Mesenchymal stem cell (in vitro differentiated cells and primary cell): ENCODE results near the gene CATSPERE.
A peak's percentile ranks its signal among the peaks of the same experiment; 100 is the strongest.

Experiments
- DNase-seq: peaks from one replicate; pipeline ENCODE4 v3.0.0-alpha.2; 2013
- H2AFZ ChIP-seq: one replicate; pipeline ENCODE4 v1.6.1; 2013; ENCODE audit warnings: low read depth, mild to moderate bottlenecking, control low read depth, inconsistent platforms, low read length, moderate library complexity
- H2AK5ac ChIP-seq: 2 replicates; pipeline ENCODE4 v1.6.1; 2013; ENCODE audit warnings: low read length, moderate library complexity, mild to moderate bottlenecking, inconsistent platforms; ENCODE audit not compliant: severe bottlenecking
- H2BK120ac ChIP-seq: one replicate; pipeline ENCODE4 v1.6.1; 2013; ENCODE audit warnings: low read depth, mild to moderate bottlenecking, inconsistent platforms, low read length, moderate library complexity
- H2BK12ac ChIP-seq, 2 experiments: one replicate each; pipeline ENCODE4 v1.6.1; 2013; ENCODE audit warnings: inconsistent platforms in 2 of 2, low read length in 2 of 2, mild to moderate bottlenecking in 2 of 2, moderate library complexity in 2 of 2, control low read depth in 1 of 2
- H2BK15ac ChIP-seq: one replicate; pipeline ENCODE4 v1.6.1; 2013; ENCODE audit warnings: mild to moderate bottlenecking, low read depth, inconsistent platforms; ENCODE audit not compliant: poor library complexity, severe bottlenecking
- H2BK5ac ChIP-seq: 2 replicates; pipeline ENCODE4 v1.6.1; 2013; ENCODE audit warnings: low read depth, mild to moderate bottlenecking, low read length, control low read depth, inconsistent platforms; ENCODE audit not compliant: poor library complexity, severe bottlenecking
- H3K14ac ChIP-seq, 2 experiments: one replicate each; pipeline ENCODE4 v1.6.1; 2013; ENCODE audit warnings: inconsistent platforms in 2 of 2, low read length in 2 of 2, control low read depth in 1 of 2, mild to moderate bottlenecking in 1 of 2, moderate library complexity in 1 of 2
- H3K18ac ChIP-seq, 2 experiments: one replicate each; pipeline ENCODE4 v1.6.1; 2013; ENCODE audit warnings: inconsistent platforms in 2 of 2, low read length in 2 of 2, control low read depth in 1 of 2, low read depth in 1 of 2, mild to moderate bottlenecking in 1 of 2
- H3K23ac ChIP-seq, 2 experiments: one replicate each; pipeline ENCODE4 v1.6.1; 2013; ENCODE audit warnings: inconsistent platforms in 2 of 2, low read length in 2 of 2, mild to moderate bottlenecking in 2 of 2, moderate library complexity in 2 of 2, control low read depth in 1 of 2
- H3K27ac ChIP-seq: 2 replicates; pipeline ENCODE4 v1.5.1; 2013; ENCODE audit warnings: mild to moderate bottlenecking, moderate library complexity, low read length, control low read depth, inconsistent platforms; ENCODE audit not compliant: poor library complexity, severe bottlenecking
- H3K27me3 ChIP-seq, 2 experiments: 2 replicates each; pipeline versions ENCODE4 v1.6.1 to v1.7.0; 2013; ENCODE audit warnings: low read length in 2 of 2, mild to moderate bottlenecking in 2 of 2, moderate library complexity in 2 of 2, control low read depth in 1 of 2, inconsistent platforms in 1 of 2; ENCODE audit not compliant: control insufficient read depth in 1 of 2, insufficient read depth in 1 of 2
- H3K36me3 ChIP-seq, 2 experiments: 2 replicates each; pipeline versions ENCODE4 v1.6.1 to v1.7.0; 2013; ENCODE audit warnings: low read length in 2 of 2, control low read depth in 1 of 2, inconsistent platforms in 1 of 2, low read depth in 1 of 2, mild to moderate bottlenecking in 1 of 2; ENCODE audit not compliant: insufficient read depth in 2 of 2, control insufficient read depth in 1 of 2
- H3K4ac ChIP-seq, 2 experiments: one replicate each; pipeline ENCODE4 v1.6.1; 2013; ENCODE audit warnings: inconsistent platforms in 2 of 2, low read length in 2 of 2, mild to moderate bottlenecking in 2 of 2, moderate library complexity in 2 of 2, control low read depth in 1 of 2, low read depth in 1 of 2
- H3K4me1 ChIP-seq: 2 replicates; pipeline ENCODE4 v1.6.1; 2013; ENCODE audit warnings: low read depth, low read length, control low read depth; ENCODE audit not compliant: control insufficient read depth, insufficient read depth
- H3K4me2 ChIP-seq: 2 replicates; pipeline ENCODE4 v1.6.1; 2013; ENCODE audit warnings: low read length, mild to moderate bottlenecking, inconsistent platforms; ENCODE audit not compliant: poor library complexity, severe bottlenecking
- H3K4me3 ChIP-seq, 2 experiments: 2 replicates each; pipeline versions ENCODE4 v1.5.1 to v1.7.0; 2013; ENCODE audit warnings: low read length in 2 of 2, mild to moderate bottlenecking in 2 of 2, control low read depth in 1 of 2, low read depth in 1 of 2; ENCODE audit not compliant: insufficient read depth in 1 of 2
- H3K79me1 ChIP-seq: replicated peaks from 2 replicates; pipeline ENCODE4 v1.6.1; 2013; ENCODE audit warnings: mild to moderate bottlenecking, control low read depth, low read length, inconsistent platforms; ENCODE audit not compliant: poor library complexity, severe bottlenecking
- H3K9ac ChIP-seq: 2 replicates; pipeline ENCODE4 v1.7.0; 2013; ENCODE audit warnings: mild to moderate bottlenecking, low read length, moderate library complexity
- H3K9me3 ChIP-seq: 2 replicates; pipeline ENCODE4 v1.7.0; 2013; ENCODE audit warnings: mild to moderate bottlenecking, low read length; ENCODE audit not compliant: control insufficient read depth
- H4K8ac ChIP-seq: one replicate; pipeline ENCODE4 v1.6.1; 2013; ENCODE audit warnings: inconsistent platforms, mild to moderate bottlenecking, low read length, moderate library complexity
- H4K91ac ChIP-seq: one replicate; pipeline ENCODE4 v1.6.1; 2013; ENCODE audit warnings: mild to moderate bottlenecking, low read length, inconsistent platforms
- WGBS: methylation state at CpG from one replicate; pipeline ENCODE4 v1.1.7; 2013; ENCODE audit warnings: mixed read lengths; 5-methylcytosine and 5-hydroxymethylcytosine counted together

CATSPERE gene

DNA sequence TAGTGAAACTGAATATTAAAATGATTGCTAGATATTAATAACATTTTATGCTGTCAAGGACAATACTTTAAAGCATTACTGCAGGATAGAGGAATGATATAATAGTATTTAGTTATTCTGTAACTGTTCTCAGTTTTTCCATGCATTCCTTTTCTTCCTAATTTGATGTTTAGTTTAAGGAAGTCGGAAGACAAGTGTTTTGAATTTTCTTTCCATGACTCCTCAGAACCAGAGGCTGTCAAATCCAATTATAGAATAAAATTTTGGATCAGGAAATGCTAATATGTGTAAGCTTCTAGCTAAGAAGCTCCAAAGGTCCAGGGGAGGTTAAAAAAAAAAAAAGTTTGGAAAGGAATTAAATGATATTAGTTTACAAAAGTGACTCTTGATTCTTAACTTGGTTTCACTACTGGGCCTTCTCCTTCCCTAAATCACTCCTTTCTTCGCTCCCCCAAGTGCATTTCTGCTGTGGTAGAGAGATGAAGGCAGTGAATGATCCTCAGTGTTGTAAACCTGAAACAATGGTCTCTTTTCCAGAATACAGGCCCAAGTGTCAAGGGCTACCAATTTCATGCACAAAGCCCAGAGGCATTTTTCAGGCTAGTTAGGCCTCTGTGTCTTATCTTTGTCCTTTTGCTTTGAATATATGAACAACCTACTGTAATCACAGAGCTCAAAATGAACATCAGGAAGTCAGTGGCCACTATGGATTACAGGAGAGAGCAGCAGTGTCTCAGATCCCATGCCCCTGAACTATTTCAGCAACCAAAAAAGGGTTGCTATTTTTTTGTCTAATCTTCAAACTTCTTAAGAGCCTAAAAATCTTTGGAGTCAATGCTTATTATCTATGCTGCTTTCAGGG is 15.5 kb upstream of the CATSPERE start:
- H2BK15ac ChIP-seq, result no peak overlapping the region
- H2AK5ac ChIP-seq, result peak overlapping the region; percentile 57
- H3K18ac ChIP-seq, result no peak overlapping the region
- H2BK5ac ChIP-seq, result no peak overlapping the region
- peak overlapping the region in 1 of 2 experiments; percentile 19 for H3K4me3 ChIP-seq
- no peaks in the 10 kb centered on the region for H3K9me3 ChIP-seq
- peaks cover 5% of the 10 kb centered on the region for H3K4me1 ChIP-seq
- peak overlapping the region; percentile 27 for H3K27ac ChIP-seq
- no peak overlapping the region for H2AFZ ChIP-seq
- WGBS, result 100% methylated on average over 1 of the region's 2 CpGs
- peak; percentile 27 for DNase-seq
- H3K79me1 ChIP-seq, result no peaks in the 10 kb centered on the region
- H3K14ac ChIP-seq, result no peak overlapping the region
- no peak overlapping the region for H3K23ac ChIP-seq
- peak overlapping the region; percentile 77 for H3K9ac ChIP-seq
- no peak overlapping the region for H3K4ac ChIP-seq
- H3K36me3 ChIP-seq, result peaks cover 2 to 20% of the 10 kb centered on the region in 2 experiments
- no peak overlapping the region for H2BK12ac ChIP-seq
- H4K91ac ChIP-seq, result no peak overlapping the region
- no peak overlapping the region for H3K4me2 ChIP-seq
- H4K8ac ChIP-seq, result no peak overlapping the region
- no peak overlapping the region for H2BK120ac ChIP-seq
- H3K27me3 ChIP-seq, result no peaks in the 10 kb centered on the region

DNA sequence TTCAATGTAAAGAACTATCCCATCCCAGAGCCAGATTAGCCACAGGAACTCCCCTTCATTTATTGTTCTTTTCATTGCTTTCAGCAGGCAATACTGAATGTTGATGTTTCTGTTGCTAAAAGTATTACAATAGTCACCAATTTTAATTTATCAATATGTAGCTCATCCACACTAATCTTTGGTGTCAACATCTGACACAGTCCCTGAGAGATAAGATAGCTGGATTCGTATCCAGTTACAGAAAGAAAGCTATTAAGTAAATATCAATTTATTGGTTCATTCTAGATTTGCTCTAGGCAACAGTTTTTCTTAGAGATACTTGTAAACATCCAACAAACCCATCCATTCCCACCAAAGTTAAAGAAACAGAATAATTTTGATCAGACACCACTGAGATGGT is 14.0 kb upstream of the CATSPERE start:
- peak overlapping the region; percentile 23 for H3K27ac ChIP-seq
- no peaks in the 10 kb centered on the region for H3K27me3 ChIP-seq
- H2BK15ac ChIP-seq, result no peak overlapping the region
- H3K9me3 ChIP-seq, result no peaks in the 10 kb centered on the region
- DNase-seq, result no peak
- WGBS, result no CpG with 5 or more reads among the region's 1 CpG
- H2BK5ac ChIP-seq, result no peak overlapping the region
- H3K4me2 ChIP-seq, result no peak overlapping the region
- no peak overlapping the region for H4K91ac ChIP-seq
- no peak overlapping the region for H2AFZ ChIP-seq
- H3K4me3 ChIP-seq, result no peak overlapping the region
- H2BK120ac ChIP-seq, result no peak overlapping the region
- H3K4ac ChIP-seq, result no peak overlapping the region
- H3K9ac ChIP-seq, result no peak overlapping the region
- no peak overlapping the region for H2AK5ac ChIP-seq
- no peak overlapping the region for H3K23ac ChIP-seq
- peaks cover 5% of the 10 kb centered on the region for H3K4me1 ChIP-seq
- H3K79me1 ChIP-seq, result no peaks in the 10 kb centered on the region
- H2BK12ac ChIP-seq, result no peak overlapping the region
- H3K36me3 ChIP-seq, result peaks cover 2 to 20% of the 10 kb centered on the region in 2 experiments
- no peak overlapping the region for H4K8ac ChIP-seq
- no peak overlapping the region for H3K18ac ChIP-seq
- no peak overlapping the region for H3K14ac ChIP-seq

DNA sequence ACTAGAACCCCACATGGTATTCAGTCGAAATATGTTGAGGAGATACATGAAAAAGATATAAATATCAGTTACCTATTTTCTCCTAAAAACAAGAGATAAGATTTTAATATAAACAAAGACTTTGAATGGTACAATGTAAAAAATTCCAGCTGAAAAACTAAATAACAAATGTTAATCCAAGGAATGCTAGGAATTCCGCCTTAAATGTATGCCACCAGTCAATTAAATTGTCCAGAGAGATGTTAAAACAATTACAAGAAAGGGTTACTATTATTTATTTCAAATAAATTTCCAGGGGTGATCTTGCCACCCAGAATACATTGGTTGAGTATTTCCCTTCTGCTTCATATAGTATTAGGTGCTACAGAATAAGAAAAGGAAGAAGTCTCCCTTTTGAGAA is 13.5 kb upstream of the CATSPERE start:
- Histone ChIP-seq H3K14ac (no peak overlapping the region), H4K8ac (no peak overlapping the region), H3K4me3 (no peak overlapping the region), H3K27ac (peak overlapping the region; percentile 23), H2BK15ac (no peak overlapping the region), H2BK12ac (no peak overlapping the region), H4K91ac (no peak overlapping the region), H2AK5ac (no peak overlapping the region), H2BK120ac (no peak overlapping the region), H3K79me1 (no peaks in the 10 kb centered on the region), H3K27me3 (no peaks in the 10 kb centered on the region), H3K9me3 (no peaks in the 10 kb centered on the region), H3K4me2 (no peak overlapping the region), H3K36me3 (peaks cover 2 to 20% of the 10 kb centered on the region in 2 experiments), H2BK5ac (no peak overlapping the region), H3K18ac (no peak overlapping the region), H3K23ac (no peak overlapping the region), H3K9ac (no peak overlapping the region), H2AFZ (no peak overlapping the region), H3K4ac (no peak overlapping the region), H3K4me1 (peaks cover 5% of the 10 kb centered on the region)
- no CpG with 5 or more reads among the region's 2 CpGs for WGBS
- DNase-seq, result no peak

DNA sequence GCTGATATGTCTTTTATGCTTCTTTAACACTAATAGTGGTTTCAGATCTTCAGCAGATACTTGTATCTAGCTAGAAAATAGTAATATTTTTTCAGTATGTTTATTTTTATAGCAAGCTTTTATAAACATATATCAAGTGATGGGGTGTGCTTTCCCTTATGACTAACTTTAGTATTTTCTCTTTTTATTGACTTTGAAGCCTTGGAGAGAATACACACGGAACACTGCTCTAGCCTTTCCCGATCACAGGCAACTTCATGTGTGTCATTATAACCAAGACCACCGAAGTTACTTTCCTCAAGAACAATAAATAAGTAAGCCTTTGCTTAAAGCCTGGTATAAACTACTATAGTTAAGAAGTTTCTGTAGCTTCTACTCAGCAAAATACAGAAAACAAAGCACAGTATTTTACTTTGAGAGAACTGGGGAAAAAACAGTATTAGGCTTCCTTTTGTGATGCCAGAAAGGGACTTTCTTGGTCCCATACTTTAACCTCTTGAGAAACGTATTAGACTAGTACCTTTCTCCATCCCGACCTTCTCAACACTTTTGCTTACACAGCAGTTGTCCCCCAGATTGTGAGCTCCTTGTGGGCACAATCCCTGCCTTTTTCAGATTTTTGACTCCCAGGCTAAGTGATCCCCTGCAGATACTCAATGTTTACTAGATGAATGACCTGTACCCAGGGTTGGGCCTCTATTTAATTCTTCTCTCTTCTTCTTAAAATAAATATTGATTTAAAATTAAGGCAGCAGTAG is 12.6 kb upstream of the CATSPERE start:
- WGBS, result 84% methylated on average over 3 of the region's 5 CpGs
- peaks cover 5% of the 10 kb centered on the region for H3K4me1 ChIP-seq

More for the DNA sequence above, 12.6 kb upstream of the CATSPERE start:
- H3K27ac ChIP-seq, result no peak overlapping the region
- peaks cover 2 to 16% of the 10 kb centered on the region in 2 experiments for H3K36me3 ChIP-seq
- peak overlapping the region; percentile 69 for H2AK5ac ChIP-seq
- H2BK15ac ChIP-seq, result no peak overlapping the region
- H3K27me3 ChIP-seq, result no peaks in the 10 kb centered on the region
- H3K18ac ChIP-seq, result peak overlapping the region in 1 of 2 experiments; percentile 21
- H2AFZ ChIP-seq, result no peak overlapping the region
- no peak overlapping the region for H3K4ac ChIP-seq
- H3K14ac ChIP-seq, result no peak overlapping the region
- DNase-seq, result peak; percentile 14
- H4K8ac ChIP-seq, result peak overlapping the region; percentile 64
- no peak overlapping the region for H3K9ac ChIP-seq
- H3K4me2 ChIP-seq, result peak overlapping the region; percentile 56
- no peak overlapping the region for H3K23ac ChIP-seq
- H2BK12ac ChIP-seq, result no peak overlapping the region
- no peaks in the 10 kb centered on the region for H3K9me3 ChIP-seq
- no peak overlapping the region for H2BK120ac ChIP-seq
- H3K4me3 ChIP-seq, result peak overlapping the region in 1 of 2 experiments; percentile 96
- H4K91ac ChIP-seq, result no peak overlapping the region
- H3K79me1 ChIP-seq, result peaks cover 3% of the 10 kb centered on the region
- H2BK5ac ChIP-seq, result no peak overlapping the region
